Activated T-cell treated with anti-CD3 and anti-CD28 coated beads, Interleukin-2, amount 50 U/mL, for 4 hours (primary cell): ENCODE results near the gene C13orf42. TPM values are rescaled to one million over a fixed set of nuclear protein-coding genes. Genes with fewer than 3 reads are reported as not detected.
"Not testable (repeated sequence)": the region's sequence is repeated elsewhere in the genome, so short reads cannot be mapped to it uniquely, and the experiment has no call there.

Experiments used
- ATAC-seq, 2 donors: fragments of 200-7000 bp; cut with Tn5 transposase; one replicate each; pipeline ENCODE4 v1.10.0; 2021
- DNase-seq: peaks from one replicate; pipeline ENCODE4 v3.0.0-alpha.2; 2020
- H3K27me3 Mint-ChIP-seq: one replicate; pipeline ENCODE4 v1.8.0; 2021; ENCODE audit warnings: low read depth, mixed read lengths
- H3K36me3 Mint-ChIP-seq: one replicate; pipeline ENCODE4 v1.8.0; 2022; ENCODE audit warnings: mixed read lengths; ENCODE audit not compliant: insufficient read depth
- H3K4me1 Mint-ChIP-seq: one replicate; pipeline ENCODE4 v1.8.0; 2021; ENCODE audit warnings: low read depth, mixed read lengths
- H3K4me3 Mint-ChIP-seq: one replicate; pipeline ENCODE4 v1.8.0; 2021; ENCODE audit warnings: mild to moderate bottlenecking, moderate library complexity, mixed read lengths
- H3K9me3 Mint-ChIP-seq: one replicate; pipeline ENCODE4 v1.8.0; 2021; ENCODE audit warnings: mixed read lengths
- total RNA-seq, 3 donors: library from RNA; stranded (reverse); gene quantifications; one replicate each; pipeline ENCODE4 v1.2.1, GENCODE V29; 2021

C13orf42 gene
- total RNA-seq, 3 donors from 2014 or later: not detected

DNA sequence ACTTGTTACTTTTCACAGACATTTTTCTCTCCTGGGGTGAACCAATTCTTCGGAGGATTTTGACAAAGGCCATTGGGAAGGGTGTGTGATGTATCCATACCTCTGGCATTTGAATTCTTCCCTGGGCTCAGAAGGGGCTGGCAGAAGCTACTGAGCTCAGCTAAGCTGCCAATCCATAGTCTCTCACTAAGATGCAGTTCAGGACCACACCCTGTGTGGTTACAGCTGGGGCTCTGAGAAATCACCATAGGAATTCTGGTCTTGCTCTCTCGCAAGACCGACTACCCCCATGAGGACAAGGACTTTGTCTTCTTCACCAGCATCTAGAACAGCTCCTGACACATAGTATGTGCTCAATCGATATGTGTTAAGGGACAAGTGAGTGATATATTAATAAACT lies 6.0 kb downstream of the C13orf42 start:
- DNase-seq (no peak), ATAC-seq (no peak)
- no peak overlapping the region for H3K4me3 Mint-ChIP-seq
- peaks cover 13% of the 10 kb centered on the region for H3K27me3 Mint-ChIP-seq
- H3K4me1 Mint-ChIP-seq: no peaks in the 10 kb centered on the region
- H3K9me3 Mint-ChIP-seq: no peaks in the 10 kb centered on the region
- no peaks in the 10 kb centered on the region for H3K36me3 Mint-ChIP-seq

DNA sequence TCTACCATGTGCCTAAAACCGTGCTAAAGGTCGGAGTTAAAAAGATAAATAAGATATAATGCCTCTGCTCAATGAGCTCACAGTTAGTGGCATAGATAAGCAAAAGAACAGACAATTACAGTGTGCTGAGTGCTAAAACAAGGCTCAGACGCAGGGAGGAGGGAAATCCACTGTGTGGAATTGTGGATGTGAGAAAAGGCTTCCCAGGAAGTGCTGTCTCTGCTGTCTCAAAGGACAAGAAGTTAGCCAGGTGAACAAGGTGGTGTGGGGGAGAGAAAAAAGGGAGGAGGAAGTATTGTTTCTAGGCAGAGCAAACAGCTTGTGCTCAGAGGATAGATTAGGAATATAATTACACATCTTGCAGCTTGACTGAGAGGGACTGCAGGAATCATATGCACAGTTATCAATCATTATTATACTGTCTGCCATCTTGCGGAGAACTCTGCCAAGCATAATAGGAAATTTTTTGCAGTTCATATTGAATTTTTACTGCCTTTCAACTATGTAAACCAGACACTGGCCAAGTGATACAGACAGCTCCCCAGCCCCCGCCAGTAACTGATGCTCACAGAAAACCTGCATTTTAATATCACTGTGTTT lies 9.3 kb downstream of the C13orf42 start:
- no peaks in the 10 kb centered on the region for H3K36me3 Mint-ChIP-seq
- H3K9me3 Mint-ChIP-seq: no peaks in the 10 kb centered on the region
- ATAC-seq (no peak), DNase-seq (no peak)
- no peaks in the 10 kb centered on the region for H3K4me1 Mint-ChIP-seq
- no peak overlapping the region for H3K4me3 Mint-ChIP-seq
- peaks cover 29% of the 10 kb centered on the region for H3K27me3 Mint-ChIP-seq

DNA sequence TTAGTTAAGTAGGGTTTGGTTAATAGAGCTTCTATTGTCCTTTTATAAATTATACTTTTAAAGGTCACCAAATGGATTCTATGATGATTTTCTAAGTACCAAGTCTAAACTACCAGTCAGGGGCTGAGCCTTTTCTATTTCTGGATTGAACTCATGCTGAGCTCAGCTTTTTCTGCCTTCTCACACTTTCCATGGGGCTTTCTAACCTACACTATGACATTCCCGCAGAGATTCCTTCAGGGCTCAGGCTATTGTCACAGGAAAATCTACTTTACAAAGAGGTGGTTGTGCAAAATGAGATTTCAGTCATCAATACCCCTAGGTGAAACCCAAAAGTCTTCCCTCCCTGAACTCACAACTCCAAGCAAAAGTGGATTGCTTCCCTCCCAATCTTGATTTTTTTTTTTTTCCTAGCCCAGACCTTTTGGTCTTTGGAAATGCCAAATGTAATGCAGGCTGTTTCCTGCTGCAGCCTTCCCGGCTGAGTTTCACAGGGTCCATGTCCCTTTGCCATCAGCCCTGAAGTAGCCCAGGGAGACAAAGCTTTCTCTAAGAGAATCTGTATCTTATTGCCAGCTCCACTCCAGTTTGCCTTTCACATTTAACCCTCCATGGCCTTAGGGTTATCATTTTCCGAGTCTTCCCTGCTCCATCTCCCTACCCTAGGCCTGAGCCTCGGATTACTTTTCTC lies 13.6 kb downstream of the C13orf42 start:
- no peaks in the 10 kb centered on the region for H3K36me3 Mint-ChIP-seq
- DNase-seq: no peak
- no peak for ATAC-seq
- no peak overlapping the region for H3K4me3 Mint-ChIP-seq
- H3K9me3 Mint-ChIP-seq: no peaks in the 10 kb centered on the region
- peaks cover 27% of the 10 kb centered on the region for H3K27me3 Mint-ChIP-seq
- no peaks in the 10 kb centered on the region for H3K4me1 Mint-ChIP-seq

GRCh38 chr13:51096131-51096530 lies 14.9 kb downstream of the C13orf42 start:
- Mint-ChIP-seq H3K4me3 (no peak overlapping the region), H3K4me1 (no peaks in the 10 kb centered on the region)

GRCh38 chr13:51093574-51093973 lies 17.5 kb downstream of the C13orf42 start:
- no peak for ATAC-seq
- Mint-ChIP-seq H3K27me3 (peaks cover 9% of the 10 kb centered on the region), H3K36me3 (no peaks in the 10 kb centered on the region), H3K4me1 (no peaks in the 10 kb centered on the region), H3K9me3 (no peaks in the 10 kb centered on the region), H3K4me3 (no peak overlapping the region)
- DNase-seq: no peak

More at GRCh38 chr13:51096131-51096530, 14.9 kb downstream of the C13orf42 start:
- H3K27me3 Mint-ChIP-seq: peaks cover 24% of the 10 kb centered on the region
- H3K9me3 Mint-ChIP-seq: no peaks in the 10 kb centered on the region
- DNase-seq (no peak), ATAC-seq (no peak)
- H3K36me3 Mint-ChIP-seq: no peaks in the 10 kb centered on the region

- DNase-seq (no peak), ATAC-seq (no peak)
- H3K4me1 Mint-ChIP-seq: no peaks in the 10 kb centered on the region
- H3K9me3 Mint-ChIP-seq: no peaks in the 10 kb centered on the region
- H3K36me3 Mint-ChIP-seq: no peaks in the 10 kb centered on the region
- H3K27me3 Mint-ChIP-seq: peaks cover 2% of the 10 kb centered on the region
- no peak overlapping the region for H3K4me3 Mint-ChIP-seq
These were observed 19.2 kb downstream of the C13orf42 start for GRCh38 chr13:51091839-51092238.

GRCh38 chr13:51083706-51084105 lies 27.4 kb downstream of the C13orf42 start:
- H3K9me3 Mint-ChIP-seq: no peaks in the 10 kb centered on the region
- no peaks in the 10 kb centered on the region for H3K36me3 Mint-ChIP-seq
- ATAC-seq (no peak), DNase-seq (no peak)
- peaks cover 2% of the 10 kb centered on the region for H3K27me3 Mint-ChIP-seq
- H3K4me3 Mint-ChIP-seq: no peak overlapping the region
- peaks cover 3% of the 10 kb centered on the region for H3K4me1 Mint-ChIP-seq

- H3K4me1 Mint-ChIP-seq, H3K36me3 Mint-ChIP-seq, H3K27me3 Mint-ChIP-seq, H3K9me3 Mint-ChIP-seq, ATAC-seq, DNase-seq: not testable (repeated sequence)
- H3K4me3 Mint-ChIP-seq: peak overlapping the region; percentile 48
These were observed 30.5 kb downstream of the C13orf42 start for GRCh38 chr13:51080478-51081065.

GRCh38 chr13:51071493-51071892 lies 39.6 kb downstream of the C13orf42 start:
- Mint-ChIP-seq H3K4me1 (peaks cover 4% of the 10 kb centered on the region), H3K4me3 (no peak overlapping the region), H3K36me3 (no peaks in the 10 kb centered on the region), H3K9me3 (no peaks in the 10 kb centered on the region), H3K27me3 (peaks cover 16% of the 10 kb centered on the region)
- ATAC-seq (no peak), DNase-seq (no peak)

DNA sequence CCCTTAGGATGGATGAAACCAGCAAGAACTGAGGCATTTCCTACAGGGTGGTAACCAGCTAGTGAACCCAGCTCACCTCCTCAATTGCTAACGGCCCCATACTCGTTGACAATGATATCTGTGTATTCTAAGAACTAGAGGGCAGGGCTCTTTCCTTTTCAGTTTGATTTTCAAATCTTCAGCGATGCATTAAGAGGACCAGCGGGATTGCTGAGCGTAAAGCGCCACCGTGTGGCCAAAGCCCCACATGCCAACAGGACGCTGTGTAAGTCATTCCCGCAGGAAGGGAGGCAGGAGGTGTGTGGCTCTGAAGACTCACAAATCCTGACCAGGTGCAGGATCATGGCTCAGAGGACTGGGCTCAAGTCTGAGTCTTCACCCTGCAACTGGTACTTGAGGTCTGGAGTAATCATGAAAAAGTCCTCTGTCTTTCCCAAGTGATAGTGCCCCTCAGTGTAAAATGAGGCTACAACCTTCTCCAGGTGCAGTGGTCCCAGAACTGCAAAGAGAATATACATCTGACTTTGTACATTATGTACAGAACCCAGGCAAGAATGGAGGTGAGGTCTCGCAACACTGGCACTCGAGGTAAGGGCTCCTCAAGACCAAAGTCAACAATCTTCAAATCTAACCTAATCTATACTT lies 40.9 kb downstream of the C13orf42 start:
- Mint-ChIP-seq H3K4me3 (no peak overlapping the region), H3K9me3 (no peaks in the 10 kb centered on the region), H3K4me1 (peaks cover 4% of the 10 kb centered on the region), H3K27me3 (peaks cover 25% of the 10 kb centered on the region), H3K36me3 (no peaks in the 10 kb centered on the region)
- peak; percentile 72 for DNase-seq
- peak; percentile 76 to 84 for ATAC-seq

GRCh38 chr13:51068501-51068900 lies 42.6 kb downstream of the C13orf42 start:
- Mint-ChIP-seq H3K9me3 (no peaks in the 10 kb centered on the region), H3K36me3 (no peaks in the 10 kb centered on the region), H3K27me3 (peaks cover 28% of the 10 kb centered on the region), H3K4me1 (peaks cover 4% of the 10 kb centered on the region), H3K4me3 (no peak overlapping the region)
- ATAC-seq: no peak
- no peak for DNase-seq

DNA sequence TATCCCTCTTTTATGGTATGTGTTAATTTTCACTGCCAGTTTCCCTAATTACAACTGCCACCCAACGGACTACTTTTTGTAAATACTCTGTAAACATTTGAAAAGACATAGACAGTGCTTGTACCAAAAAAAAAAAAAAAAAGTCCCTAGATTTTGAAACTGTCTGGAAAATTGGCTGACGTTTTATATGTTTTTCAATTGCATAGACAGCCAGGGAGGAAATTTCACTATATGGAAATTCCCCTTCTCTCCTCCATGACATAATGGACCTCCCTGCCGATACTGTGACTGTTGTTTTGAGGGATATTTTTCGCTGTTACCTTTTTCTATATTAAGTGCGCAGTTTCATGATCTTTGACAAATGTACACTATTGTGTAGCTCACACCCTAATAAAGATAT lies 43.4 kb downstream of the C13orf42 start:
- no peak for ATAC-seq
- peaks cover 4% of the 10 kb centered on the region for H3K4me1 Mint-ChIP-seq

DNA sequence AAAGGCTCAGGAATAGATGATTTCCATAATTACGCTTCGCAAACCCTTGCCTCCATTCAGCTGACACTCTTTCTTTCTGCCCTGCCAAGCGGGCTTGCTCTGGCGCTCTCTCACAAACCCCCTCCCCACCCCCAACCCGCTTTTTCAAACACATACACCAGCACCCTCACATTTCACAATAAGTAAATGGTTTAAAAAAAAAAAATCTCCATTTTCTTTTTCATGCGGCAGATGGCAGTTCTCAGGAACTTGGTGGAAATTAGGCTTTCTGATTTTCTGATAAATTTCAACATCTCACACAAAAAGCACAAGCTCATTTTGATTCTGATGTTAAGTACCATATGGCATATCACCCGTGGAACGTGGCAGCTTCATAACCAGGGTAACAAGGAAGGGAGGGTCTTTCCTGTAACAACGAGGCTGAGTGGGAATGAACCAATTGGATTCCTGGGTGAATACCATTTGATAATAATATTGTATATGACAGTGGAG lies 43.8 kb downstream of the C13orf42 start:
- no peak overlapping the region for H3K4me3 Mint-ChIP-seq
- peaks cover 4% of the 10 kb centered on the region for H3K4me1 Mint-ChIP-seq
- no peaks in the 10 kb centered on the region for H3K36me3 Mint-ChIP-seq
- DNase-seq (no peak), ATAC-seq (no peak)
- H3K27me3 Mint-ChIP-seq: peaks cover 26% of the 10 kb centered on the region
- H3K9me3 Mint-ChIP-seq: no peaks in the 10 kb centered on the region

More for the DNA sequence above, 43.4 kb downstream of the C13orf42 start:
- H3K36me3 Mint-ChIP-seq: no peaks in the 10 kb centered on the region
- no peaks in the 10 kb centered on the region for H3K9me3 Mint-ChIP-seq
- no peak overlapping the region for H3K4me3 Mint-ChIP-seq
- peaks cover 26% of the 10 kb centered on the region for H3K27me3 Mint-ChIP-seq
- no peak for DNase-seq

- Mint-ChIP-seq H3K36me3 (no peaks in the 10 kb centered on the region), H3K27me3 (peaks cover 26% of the 10 kb centered on the region), H3K4me1 (peaks cover 4% of the 10 kb centered on the region), H3K9me3 (no peaks in the 10 kb centered on the region), H3K4me3 (no peak overlapping the region)
- no peak for DNase-seq
- no peak for ATAC-seq
These were observed 44.8 kb downstream of the C13orf42 start for GRCh38 chr13:51066091-51066831.
